Natural killer cell (primary cell): ENCODE results near the gene BRD7. TPM values are rescaled to one million over a fixed set of nuclear protein-coding genes. Genes with fewer than 3 reads are reported as not detected.

Source experiments
- ATAC-seq, 3 donors: fragments of 150-1000 bp in 2 of 3; fragments of 200-7000 bp in 1 of 3; cut with Tn5 transposase; 1 replicate in 1 of 3; 2 replicates in 2 of 3; pipeline ENCODE4 v1.10.0; 2021; ENCODE audit warnings: mild to moderate bottlenecking in 2 of 3, moderate library complexity in 2 of 3
- DNase-seq, 2 donors: peaks; one replicate each; pipeline versions ENCODE4 v3.0.0 to v3.0.0-alpha.2; 2013 to 2021; ENCODE audit warnings: mixed read lengths in 1 of 2
- H3K27ac ChIP-seq: one replicate; pipeline ENCODE4 v1.5.1; 2013; ENCODE audit warnings: mild to moderate bottlenecking, low read length
- H3K27me3 ChIP-seq: one replicate; pipeline ENCODE4 v1.6.1; 2013; ENCODE audit warnings: low read length; ENCODE audit not compliant: control insufficient read depth, insufficient read depth
- H3K36me3 ChIP-seq: one replicate; pipeline ENCODE4 v1.6.1; 2013; ENCODE audit warnings: low read length; ENCODE audit not compliant: control insufficient read depth, insufficient read depth
- H3K4me1 ChIP-seq: one replicate; pipeline ENCODE4 v1.6.1; 2013; ENCODE audit warnings: low read length; ENCODE audit not compliant: control insufficient read depth, insufficient read depth
- H3K4me3 ChIP-seq: one replicate; pipeline ENCODE4 v1.5.1; 2013; ENCODE audit warnings: low read length
- H3K9me3 ChIP-seq: one replicate; pipeline ENCODE4 v1.6.1; 2013; ENCODE audit warnings: low read length; ENCODE audit not compliant: control insufficient read depth, insufficient read depth
- H3K27ac Mint-ChIP-seq, 2 donors: one replicate each; pipeline ENCODE4 v1.8.0; 2022; ENCODE audit warnings: mild to moderate bottlenecking in 2 of 2, mixed read lengths in 2 of 2, moderate library complexity in 1 of 2
- H3K27me3 Mint-ChIP-seq, 2 donors: one replicate each; pipeline ENCODE4 v1.8.0; 2022; ENCODE audit warnings: low read depth in 2 of 2, mixed read lengths in 2 of 2
- H3K36me3 Mint-ChIP-seq: one replicate; pipeline ENCODE4 v1.8.0; 2022; ENCODE audit warnings: mixed read lengths
- H3K4me1 Mint-ChIP-seq, 2 donors: one replicate each; pipeline ENCODE4 v1.8.0; 2022; ENCODE audit warnings: mixed read lengths in 2 of 2
- H3K4me3 Mint-ChIP-seq: one replicate; pipeline ENCODE4 v1.8.0; 2022; ENCODE audit warnings: mild to moderate bottlenecking, moderate library complexity, mixed read lengths
- H3K9me3 Mint-ChIP-seq, 2 donors: one replicate each; pipeline ENCODE4 v1.8.0; 2022; ENCODE audit warnings: mixed read lengths in 2 of 2
- WGBS: methylation state at CpG from one replicate; pipeline ENCODE4 v1.1.7; 2013; ENCODE audit warnings: missing lambda C conversion rate; ENCODE audit not compliant: insufficient coverage; 5-methylcytosine and 5-hydroxymethylcytosine counted together
- intact Hi-C: fragments of 100-400 bp; cut with micrococcal nuclease; formaldehyde crosslinking; loops from one replicate; pipeline ENCODE4 v1.14.2; 2022
- total RNA-seq, 4 donors: library from RNA; stranded (reverse); fragments of 120-200 nt in 1 of 4; gene quantifications; one replicate each; pipeline versions ENCODE4 v1.2.3 to v1.2.4, GENCODE V29; 2013 to 2022
- TF ChIP-seq, protein P1 (sequence below): fragments of 200-600 bp; IDR thresholded peaks from one replicate; pipeline ENCODE4 v1.8.0; 2022; ENCODE audit warnings: antibody characterized with exemption

BRD7 gene
- total RNA-seq, 3 donors from 2014 or later (not counting 1 experiment from before 2014, with no cell fraction given) = 89.2 to 118 (median 94.9) TPM

DNA sequence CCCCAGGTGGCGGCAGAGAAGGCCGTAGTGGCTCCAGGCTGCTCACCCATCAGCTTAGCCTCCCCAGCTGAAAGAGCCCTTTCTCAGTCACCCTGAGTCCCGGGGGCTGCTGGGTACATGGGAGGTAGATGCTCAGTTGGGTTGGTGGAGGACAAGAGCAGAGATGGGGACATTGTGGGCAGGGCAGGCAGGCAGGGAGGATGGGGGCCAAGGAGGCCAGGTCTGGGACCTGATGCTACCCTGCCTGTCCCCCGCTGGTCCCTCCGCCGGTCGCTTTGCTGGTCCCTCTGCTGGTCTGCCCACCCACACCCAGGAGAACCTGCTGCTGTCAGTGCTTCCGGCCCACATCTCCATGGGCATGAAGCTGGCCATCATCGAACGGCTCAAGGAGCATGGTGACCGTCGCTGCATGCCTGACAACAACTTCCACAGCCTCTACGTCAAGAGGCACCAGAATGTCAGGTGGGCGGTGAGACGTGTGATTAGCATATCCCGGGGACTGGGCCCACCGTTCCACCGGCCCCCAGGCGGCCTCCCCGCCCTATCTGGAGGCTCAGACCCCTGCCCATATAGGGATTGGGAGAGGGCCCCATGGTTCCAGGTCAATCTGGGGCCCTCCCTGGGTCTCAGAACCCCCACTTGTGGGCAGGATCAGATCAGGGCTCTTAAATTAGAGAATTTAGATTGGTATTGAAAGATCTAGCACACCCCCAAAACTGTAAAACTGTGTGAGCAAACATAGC is 75.6 kb downstream of the BRD7 start:
- Histone ChIP-seq H3K27ac (no peak overlapping the region), H3K9me3 (no peaks in the 10 kb centered on the region), H3K4me3 (no peak overlapping the region), H3K27me3 (no peaks in the 10 kb centered on the region), H3K36me3 (peaks cover 84% of the 10 kb centered on the region), H3K4me1 (peaks cover 40% of the 10 kb centered on the region)
- Mint-ChIP-seq H3K4me1 (peaks cover 41 to 74% of the 10 kb centered on the region in 2 donors), H3K36me3 (no peaks in the 10 kb centered on the region), H3K27ac (peak overlapping the region; percentile 84 to 89), H3K27me3 (no peaks in the 10 kb centered on the region), H3K9me3 (no peaks in the 10 kb centered on the region), H3K4me3 (no peak overlapping the region)
- 94% methylated on average over 20 of the region's 20 CpGs for whole genome bisulfite sequencing
- DNase-seq (no peak), ATAC-seq (no peak)
- TF ChIP-seq, protein P1, sequence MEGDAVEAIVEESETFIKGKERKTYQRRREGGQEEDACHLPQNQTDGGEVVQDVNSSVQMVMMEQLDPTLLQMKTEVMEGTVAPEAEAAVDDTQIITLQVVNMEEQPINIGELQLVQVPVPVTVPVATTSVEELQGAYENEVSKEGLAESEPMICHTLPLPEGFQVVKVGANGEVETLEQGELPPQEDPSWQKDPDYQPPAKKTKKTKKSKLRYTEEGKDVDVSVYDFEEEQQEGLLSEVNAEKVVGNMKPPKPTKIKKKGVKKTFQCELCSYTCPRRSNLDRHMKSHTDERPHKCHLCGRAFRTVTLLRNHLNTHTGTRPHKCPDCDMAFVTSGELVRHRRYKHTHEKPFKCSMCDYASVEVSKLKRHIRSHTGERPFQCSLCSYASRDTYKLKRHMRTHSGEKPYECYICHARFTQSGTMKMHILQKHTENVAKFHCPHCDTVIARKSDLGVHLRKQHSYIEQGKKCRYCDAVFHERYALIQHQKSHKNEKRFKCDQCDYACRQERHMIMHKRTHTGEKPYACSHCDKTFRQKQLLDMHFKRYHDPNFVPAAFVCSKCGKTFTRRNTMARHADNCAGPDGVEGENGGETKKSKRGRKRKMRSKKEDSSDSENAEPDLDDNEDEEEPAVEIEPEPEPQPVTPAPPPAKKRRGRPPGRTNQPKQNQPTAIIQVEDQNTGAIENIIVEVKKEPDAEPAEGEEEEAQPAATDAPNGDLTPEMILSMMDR = no peak
- intact Hi-C loops = no loop called here

DNA sequence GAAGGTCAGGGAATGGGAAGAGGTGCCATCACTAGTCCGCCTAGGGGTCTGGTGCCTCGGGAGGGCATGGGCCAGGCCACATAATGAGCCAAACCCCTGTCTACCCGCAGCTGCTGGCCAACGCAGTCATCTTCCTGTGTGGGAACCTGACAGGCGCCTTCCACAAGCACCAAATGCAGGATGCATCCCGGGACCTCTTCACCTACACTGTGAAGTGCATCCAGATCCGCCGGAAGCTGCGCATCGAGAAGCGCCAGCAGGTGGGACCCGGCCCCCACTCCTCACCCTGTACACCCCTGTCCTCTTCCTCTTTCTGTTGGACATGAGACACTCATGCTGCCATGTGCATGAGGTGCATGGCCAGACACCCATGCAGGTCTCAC is 76.2 kb downstream of the BRD7 start:
- Histone ChIP-seq H3K27ac (no peak overlapping the region), H3K9me3 (no peaks in the 10 kb centered on the region), H3K4me1 (peaks cover 47% of the 10 kb centered on the region), H3K36me3 (peaks cover 84% of the 10 kb centered on the region), H3K27me3 (no peaks in the 10 kb centered on the region), H3K4me3 (no peak overlapping the region)
- intact Hi-C loops = no loop called here
- no peak for DNase-seq
- no peak for ATAC-seq
- 93% methylated on average over 12 of the region's 12 CpGs for WGBS
- H3K4me3 Mint-ChIP-seq = peak overlapping the region; percentile 53
- H3K27me3 Mint-ChIP-seq = no peaks in the 10 kb centered on the region
- H3K36me3 Mint-ChIP-seq = no peaks in the 10 kb centered on the region
- H3K9me3 Mint-ChIP-seq = no peaks in the 10 kb centered on the region
- peak overlapping the region; percentile 84 to 89 for H3K27ac Mint-ChIP-seq
- TF ChIP-seq, protein P1 = no peak
- peaks cover 45 to 77% of the 10 kb centered on the region in 2 donors for H3K4me1 Mint-ChIP-seq

DNA sequence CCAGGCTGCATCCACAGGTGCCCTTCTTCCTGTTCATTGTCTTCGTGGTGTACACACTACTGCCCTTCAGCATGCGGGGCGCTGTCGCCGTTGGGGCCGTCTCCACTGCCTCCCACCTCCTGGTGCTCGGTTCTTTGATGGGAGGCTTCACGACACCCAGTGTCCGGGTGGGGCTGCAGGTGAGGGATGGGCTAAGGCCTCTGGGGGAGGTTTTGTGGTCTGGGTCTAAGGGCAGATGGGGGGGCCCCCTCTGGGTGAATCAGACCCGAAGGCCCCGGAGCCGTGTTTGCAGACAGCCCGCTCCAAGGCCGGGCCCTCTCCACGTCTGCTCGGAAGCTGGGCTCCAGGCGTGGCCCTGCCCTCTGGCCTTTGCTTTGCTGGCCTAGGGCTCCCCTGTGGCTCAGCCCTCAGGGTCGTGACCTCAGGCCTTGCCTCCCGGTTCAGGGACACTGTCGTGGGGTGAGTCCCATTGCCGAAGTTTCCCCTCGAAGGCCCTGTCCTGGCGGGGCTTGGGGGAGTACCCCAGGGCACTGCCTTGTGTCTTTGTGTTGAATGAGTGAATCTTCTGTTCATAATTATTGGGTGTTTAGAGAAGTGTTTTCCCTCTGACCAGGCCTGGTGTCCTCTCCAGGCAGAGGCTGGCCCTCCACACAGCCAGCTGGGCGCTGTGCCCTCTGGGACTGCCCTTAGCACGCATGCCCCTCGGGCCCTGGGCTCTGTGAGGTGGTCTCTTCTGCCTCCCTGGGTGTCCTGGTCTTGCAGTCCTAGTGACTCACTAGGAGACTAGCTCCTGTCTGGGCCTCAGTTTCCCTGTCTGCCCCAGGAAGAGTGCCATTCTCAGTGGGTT is 76.8 kb downstream of the BRD7 start:
- DNase-seq = no peak
- H3K27me3 ChIP-seq = no peaks in the 10 kb centered on the region
- peak overlapping the region; percentile 53 for H3K4me3 Mint-ChIP-seq
- peak overlapping the region; percentile 84 to 89 for H3K27ac Mint-ChIP-seq
- H3K36me3 ChIP-seq = peaks cover 78% of the 10 kb centered on the region
- intact Hi-C loops = no loop called here
- no peaks in the 10 kb centered on the region for H3K27me3 Mint-ChIP-seq
- H3K9me3 ChIP-seq = no peaks in the 10 kb centered on the region
- peak overlapping the region; percentile 32 for H3K27ac ChIP-seq
- TF ChIP-seq, protein P1 = no peak
- 79% methylated on average over 26 of the region's 26 CpGs for whole genome bisulfite sequencing
- peak in 2 of 3 donors; percentile 44 to 46 for ATAC-seq
- H3K4me1 Mint-ChIP-seq = peaks cover 47 to 79% of the 10 kb centered on the region in 2 donors
- H3K4me1 ChIP-seq = peaks cover 50% of the 10 kb centered on the region
- no peaks in the 10 kb centered on the region for H3K9me3 Mint-ChIP-seq
- no peaks in the 10 kb centered on the region for H3K36me3 Mint-ChIP-seq
- no peak overlapping the region for H3K4me3 ChIP-seq
